NCI-H748 (cell line): ENCODE data around the gene ZNF679.
A peak's percentile ranks its signal among the peaks of the same experiment; 100 is the strongest.
"Not testable (repeated sequence)": the region's sequence is repeated elsewhere in the genome, so short reads cannot be mapped to it uniquely, and the experiment has no call there.

Experiments
- DNase-seq: peaks from one replicate; lab custom pipeline; 2025; ENCODE audit not compliant: unreplicated experiment; lab: John Stamatoyannopoulos, UW

Gene ZNF679

GRCh38 chr7:64228174-64228573 is at the start of gene ZNF679:
ZNF679 (plus strand) TSS chr7:64228474; CDS start chr7:64249118, 20,644 bp downstream.
- not testable (repeated sequence) for DNase-seq

- peak; percentile 16 for DNase-seq
These were observed 47.3 kb upstream of the ZNF679 start for GRCh38 chr7:64180989-64181388.

- no peak for DNase-seq
These were observed 46.7 kb upstream of the ZNF679 start for GRCh38 chr7:64181586-64181985.

- no peak for DNase-seq
These were observed 46.1 kb upstream of the ZNF679 start for GRCh38 chr7:64182036-64182790.

GRCh38 chr7:64183126-64183742 is 45.0 kb upstream of the ZNF679 start:
- DNase-seq, result peak; percentile 37

GRCh38 chr7:64183827-64184372 is 44.4 kb upstream of the ZNF679 start:
- DNase-seq, result no peak

GRCh38 chr7:64184376-64184775 is 43.9 kb upstream of the ZNF679 start:
- no peak for DNase-seq

GRCh38 chr7:64187408-64187807 is 40.9 kb upstream of the ZNF679 start:
- no peak for DNase-seq

- DNase-seq, result no peak
These were observed 36.0 kb upstream of the ZNF679 start for GRCh38 chr7:64192148-64192704.

GRCh38 chr7:64192775-64193174 is 35.5 kb upstream of the ZNF679 start:
- no peak for DNase-seq

- DNase-seq, result peak; percentile 35
These were observed 21.4 kb upstream of the ZNF679 start, which contains the start of gene ZNF735 for GRCh38 chr7:64206903-64207302. ZNF735 (plus strand) TSS chr7:64207203; CDS start chr7:64207203, 0 bp downstream.

GRCh38 chr7:64219710-64220298 is 8.5 kb upstream of the ZNF679 start:
- DNase-seq, result not testable (repeated sequence)

GRCh38 chr7:64223366-64223765 is 4.9 kb upstream of the ZNF679 start:
- DNase-seq, result no peak

- DNase-seq, result no peak
These were observed 38.2 kb downstream of the ZNF679 start for GRCh38 chr7:64266341-64266919.

- no peak for DNase-seq
These were observed 49.4 kb downstream of the ZNF679 start for GRCh38 chr7:64277630-64278029.

- DNase-seq, result no peak
These were observed 66.6 kb downstream of the ZNF679 start for GRCh38 chr7:64294701-64295420.

- DNase-seq, result not testable (repeated sequence)
These were observed 69.1 kb downstream of the ZNF679 start for GRCh38 chr7:64297418-64297817.

GRCh38 chr7:64300641-64301405 is 72.5 kb downstream of the ZNF679 start:
- no peak for DNase-seq

GRCh38 chr7:64307254-64308015 is 79.2 kb downstream of the ZNF679 start:
- DNase-seq, result peak; percentile 9
